DMS53 (cell line): Measurements from ENCODE around the gene GNB1.

ENCODE experiments used
- DNase-seq: peaks from one replicate; lab custom pipeline; 2025; lab: John Stamatoyannopoulos, UW

The GNB1 gene

GRCh38 chr1:1910033-1910465 is 19.2 kb upstream of the GNB1 start:
- no peak for DNase-seq

- no peak for DNase-seq
Observed at GRCh38 chr1:1908506-1908791, 17.6 kb upstream of the GNB1 start.

- peak; percentile 31 for DNase-seq
Observed at GRCh38 chr1:1907098-1907736, 16.3 kb upstream of the GNB1 start.

- DNase-seq = peak; percentile 92
Observed at GRCh38 chr1:1906185-1907097, 15.6 kb upstream of the GNB1 start.

GRCh38 chr1:1903224-1903623 is 12.3 kb upstream of the GNB1 start:
- no peak for DNase-seq

- DNase-seq = no peak
Observed at GRCh38 chr1:1901641-1902294, 10.9 kb upstream of the GNB1 start.

- peak; percentile 35 for DNase-seq
Observed at GRCh38 chr1:1900883-1901640, 10.2 kb upstream of the GNB1 start.

GRCh38 chr1:1899967-1900327 is 9.1 kb upstream of the GNB1 start:
- no peak for DNase-seq

GRCh38 chr1:1899266-1899966 is 8.5 kb upstream of the GNB1 start:
- DNase-seq = peak; percentile 58

GRCh38 chr1:1898246-1898933 is 7.5 kb upstream of the GNB1 start:
- DNase-seq = no peak

GRCh38 chr1:1895456-1896336 is 4.8 kb upstream of the GNB1 start:
- no peak for DNase-seq

GRCh38 chr1:1895060-1895418 is 4.2 kb upstream of the GNB1 start:
- DNase-seq = no peak

- peak; percentile 60 for DNase-seq
Observed at GRCh38 chr1:1894354-1895059, 3.6 kb upstream of the GNB1 start.

- DNase-seq = no peak
Observed at GRCh38 chr1:1893997-1894353, 3.1 kb upstream of the GNB1 start.

GRCh38 chr1:1893291-1893985 is 2.6 kb upstream of the GNB1 start:
- no peak for DNase-seq

GRCh38 chr1:1892763-1893120 is 1.9 kb upstream of the GNB1 start:
- DNase-seq = no peak

- no peak for DNase-seq
Observed at GRCh38 chr1:1892079-1892762, 1.3 kb upstream of the GNB1 start.

GRCh38 chr1:1891349-1892078 is 627 bp upstream of the GNB1 start:
- DNase-seq = peak; percentile 73
